GM19193 (cell line): Measurements from ENCODE around the gene TMEM14B.

Source experiments
- POLR2A ChIP-seq: IDR thresholded peaks from 4 replicates; pipeline ENCODE4 v1.6.1; 2011; ENCODE audit not compliant: insufficient read depth, insufficient read length; ENCODE audit errors: extremely low read depth

TMEM14B gene

GRCh38 chr6:10793695-10794094, 46.1 kb downstream of the TMEM14B start:
- no peak for TF ChIP-seq POLR2A

GRCh38 chr6:10794239-10794638, 46.6 kb downstream of the TMEM14B start:
- no peak for TF ChIP-seq POLR2A

GRCh38 chr6:10800810-10801209, 53.2 kb downstream of the TMEM14B start:
- no peak for TF ChIP-seq POLR2A

GRCh38 chr6:10801224-10801848, 53.7 kb downstream of the TMEM14B start:
- TF ChIP-seq POLR2A, result no peak
